ENCODE measurements around the gene CYB5D1.

DNA sequence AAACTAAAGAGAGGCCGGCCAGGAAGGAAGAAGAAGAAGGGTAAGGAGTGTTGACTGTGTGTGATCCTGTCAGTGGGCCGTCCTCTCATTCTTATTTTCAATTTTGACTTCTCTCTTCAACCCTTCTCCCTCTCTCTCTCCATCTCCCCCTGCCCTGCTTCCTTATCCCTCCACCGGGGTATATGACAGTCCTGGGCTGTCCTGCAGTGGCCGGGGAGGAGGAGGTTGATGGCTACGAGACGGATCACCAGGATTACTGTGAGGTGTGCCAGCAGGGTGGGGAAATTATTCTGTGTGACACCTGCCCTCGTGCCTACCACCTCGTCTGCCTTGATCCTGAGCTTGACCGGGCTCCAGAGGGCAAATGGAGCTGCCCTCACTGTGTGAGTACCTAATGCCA is 36.4 kb downstream of the CYB5D1 start:
- TF ChIP-seq, protein P1, sequence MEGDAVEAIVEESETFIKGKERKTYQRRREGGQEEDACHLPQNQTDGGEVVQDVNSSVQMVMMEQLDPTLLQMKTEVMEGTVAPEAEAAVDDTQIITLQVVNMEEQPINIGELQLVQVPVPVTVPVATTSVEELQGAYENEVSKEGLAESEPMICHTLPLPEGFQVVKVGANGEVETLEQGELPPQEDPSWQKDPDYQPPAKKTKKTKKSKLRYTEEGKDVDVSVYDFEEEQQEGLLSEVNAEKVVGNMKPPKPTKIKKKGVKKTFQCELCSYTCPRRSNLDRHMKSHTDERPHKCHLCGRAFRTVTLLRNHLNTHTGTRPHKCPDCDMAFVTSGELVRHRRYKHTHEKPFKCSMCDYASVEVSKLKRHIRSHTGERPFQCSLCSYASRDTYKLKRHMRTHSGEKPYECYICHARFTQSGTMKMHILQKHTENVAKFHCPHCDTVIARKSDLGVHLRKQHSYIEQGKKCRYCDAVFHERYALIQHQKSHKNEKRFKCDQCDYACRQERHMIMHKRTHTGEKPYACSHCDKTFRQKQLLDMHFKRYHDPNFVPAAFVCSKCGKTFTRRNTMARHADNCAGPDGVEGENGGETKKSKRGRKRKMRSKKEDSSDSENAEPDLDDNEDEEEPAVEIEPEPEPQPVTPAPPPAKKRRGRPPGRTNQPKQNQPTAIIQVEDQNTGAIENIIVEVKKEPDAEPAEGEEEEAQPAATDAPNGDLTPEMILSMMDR (conservative IDR thresholded peaks at IDR 0.05; ENCODE audit: low read length) = no peak
- TF ChIP-seq EZH2phosphoT487 (IDR thresholded peaks at IDR 0.05; ENCODE audit: borderline replicate concordance, low read depth, low read length) = no peak

All from OCI-LY7 (cell line).